Ishikawa (cell line): Measurements from ENCODE around the gene FYB2.

Experiments
- CEBPB ChIP-seq: IDR thresholded peaks from 2 replicates; pipeline ENCODE4 v1.6.1; 2012
- CREB1 ChIP-seq: IDR thresholded peaks from 2 replicates; pipeline ENCODE4 v1.6.1; 2012; ENCODE audit warnings: low read depth
- EGR1 ChIP-seq: IDR thresholded peaks from 2 replicates; pipeline ENCODE4 v1.6.1; 2012
- EP300 ChIP-seq: IDR thresholded peaks from 2 replicates; pipeline ENCODE4 v1.6.1; 2012; ENCODE audit warnings: borderline replicate concordance
- FOXM1 ChIP-seq: IDR thresholded peaks from 2 replicates; pipeline ENCODE4 v1.6.1; 2012; ENCODE audit warnings: low read depth, borderline replicate concordance
- MAX ChIP-seq: IDR thresholded peaks from 2 replicates; pipeline ENCODE4 v1.6.1; 2012
- NFIC ChIP-seq: IDR thresholded peaks from 2 replicates; pipeline ENCODE4 v1.6.1; 2012
- RAD21 ChIP-seq: IDR thresholded peaks from 2 replicates; pipeline ENCODE4 v1.6.1; 2012; ENCODE audit warnings: low read depth
- REST ChIP-seq: IDR thresholded peaks from 2 replicates; pipeline ENCODE4 v1.6.1; 2012; ENCODE audit warnings: low read depth, mild to moderate bottlenecking
- TAF1 ChIP-seq: IDR thresholded peaks from 2 replicates; pipeline ENCODE4 v1.6.1; 2012; ENCODE audit warnings: low read depth, mild to moderate bottlenecking
- TCF12 ChIP-seq: IDR thresholded peaks from 2 replicates; pipeline ENCODE4 v1.6.1; 2012; ENCODE audit warnings: low read depth
- TEAD4 ChIP-seq: IDR thresholded peaks from 2 replicates; pipeline ENCODE4 v1.6.1; 2012
- USF1 ChIP-seq: IDR thresholded peaks from 2 replicates; pipeline ENCODE4 v1.6.1; 2012
- YY1 ChIP-seq: IDR thresholded peaks from 2 replicates; pipeline ENCODE4 v1.6.1; 2012; ENCODE audit warnings: low read depth
- ZBTB7A ChIP-seq: IDR thresholded peaks from 2 replicates; pipeline ENCODE4 v1.6.1; 2012; ENCODE audit warnings: low read depth

Gene FYB2

DNA sequence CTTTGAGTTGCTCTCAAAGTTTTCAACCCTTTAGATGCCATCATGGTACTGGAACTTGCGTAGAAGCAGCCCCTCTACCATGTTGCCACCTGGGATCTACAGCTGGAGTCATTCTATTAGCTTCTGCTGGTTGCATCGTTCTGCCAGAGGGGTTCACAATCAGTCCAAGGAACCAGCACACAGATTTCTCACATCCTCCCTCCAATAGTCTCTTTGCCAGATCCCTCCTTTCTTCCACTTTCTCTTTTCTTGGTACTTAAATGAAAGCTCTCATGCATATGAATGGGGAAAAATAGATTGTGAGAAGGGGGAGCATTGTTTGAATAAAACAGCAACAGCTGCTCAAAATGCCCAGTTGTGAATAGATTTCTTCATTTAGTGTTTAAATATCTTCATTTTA lies 31.2 kb upstream of the FYB2 start:
- no peak for TF ChIP-seq REST
- TF ChIP-seq CEBPB = no peak
- no peak for TF ChIP-seq NFIC
- no peak for TF ChIP-seq ZBTB7A
- no peak for TF ChIP-seq CREB1
- TF ChIP-seq TAF1 = no peak
- TF ChIP-seq EP300 = no peak
- no peak for TF ChIP-seq TEAD4
- TF ChIP-seq YY1 = no peak
- TF ChIP-seq FOXM1 = no peak

- TF ChIP-seq REST (no peak), TCF12 (no peak), MAX (no peak), CEBPB (no peak), TAF1 (no peak)
Observed at GRCh38 chr1:56849750-56850149, 30.5 kb upstream of the FYB2 start.

DNA sequence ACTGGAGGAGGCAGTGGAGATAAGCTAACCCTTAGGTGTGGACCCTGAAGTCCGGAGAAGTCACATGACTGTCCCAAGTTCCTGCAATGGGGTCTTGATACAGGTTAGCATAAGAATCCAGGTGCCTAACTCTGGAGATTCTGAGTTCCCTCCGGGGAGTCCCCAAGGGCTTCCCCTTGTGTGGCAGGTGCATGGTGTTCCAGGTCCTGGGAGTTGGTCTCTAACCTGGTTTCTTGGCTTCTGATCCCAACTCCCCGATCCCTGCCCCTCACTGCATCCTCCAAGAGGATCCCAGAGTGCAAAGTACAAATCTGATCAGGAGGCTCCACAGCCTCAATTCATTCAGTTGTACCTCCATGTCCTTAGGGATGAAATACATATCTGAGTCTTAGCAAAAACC lies 26.1 kb upstream of the FYB2 start:
- TF ChIP-seq EP300 = no peak
- no peak for TF ChIP-seq ZBTB7A
- no peak for TF ChIP-seq MAX
- TF ChIP-seq TEAD4 = no peak
- no peak for TF ChIP-seq EGR1
- no peak for TF ChIP-seq CEBPB
- no peak for TF ChIP-seq TAF1
- TF ChIP-seq FOXM1 = no peak
- TF ChIP-seq CREB1 = no peak
- TF ChIP-seq NFIC = no peak
- TF ChIP-seq REST = no peak
- TF ChIP-seq YY1 = no peak

- TF ChIP-seq CREB1 (no peak), USF1 (no peak), CEBPB (no peak), EGR1 (no peak), MAX (no peak), NFIC (no peak), TAF1 (no peak), ZBTB7A (no peak), TCF12 (no peak), RAD21 (no peak)
Observed at GRCh38 chr1:56844545-56845136, 25.4 kb upstream of the FYB2 start.

- no peak for TF ChIP-seq EGR1
- no peak for TF ChIP-seq REST
- no peak for TF ChIP-seq YY1
- no peak for TF ChIP-seq RAD21
- no peak for TF ChIP-seq CEBPB
Observed at GRCh38 chr1:56843544-56843943, 24.3 kb upstream of the FYB2 start.
